CD4-positive, alpha-beta T cell (primary cell): ENCODE measurements around the gene EXD3. TPM values are rescaled to one million over a fixed set of nuclear protein-coding genes. Genes with fewer than 3 reads are reported as not detected.
A peak's percentile ranks its signal among the peaks of the same experiment; 100 is the strongest.
"Not testable (repeated sequence)": the region's sequence is repeated elsewhere in the genome, so short reads cannot be mapped to it uniquely, and the experiment has no call there.

Source experiments
- ATAC-seq: fragments of 200-7000 bp; cut with Tn5 transposase; one replicate; pipeline ENCODE4 v1.10.0; 2022; ENCODE audit warnings: mild to moderate bottlenecking; ENCODE audit not compliant: poor library complexity
- CTCF ChIA-PET: fragments of 350-600 bp; sonication (Branson Sonifier 250); formaldehyde crosslinking; loops from one replicate; lab custom pipeline; 2021; ENCODE audit warnings: antibody characterized with exemption, inconsistent platforms; lab: Charles Lee
- POLR2A ChIA-PET: fragments of 350-600 bp; sonication (Branson Sonifier 250); formaldehyde crosslinking; loops from one replicate; lab custom pipeline; 2021; ENCODE audit warnings: antibody characterized with exemption, inconsistent platforms; lab: Charles Lee
- DNase-seq, 14 experiments: peaks; one replicate each; pipeline ENCODE4 v3.0.0-alpha.2; 2013 to 2020; ENCODE audit warnings: mixed read lengths in 2 of 14
- H3K27ac ChIP-seq, 2 donors: one replicate each; pipeline versions ENCODE4 v1.5.1 to v1.7.0; 2013; ENCODE audit warnings: low read length in 2 of 2, low read depth in 1 of 2, mild to moderate bottlenecking in 1 of 2
- H3K27me3 ChIP-seq, 2 experiments: 1 replicate in 1 of 2; 2 replicates in 1 of 2; pipeline versions ENCODE4 v1.6.1 to v1.7.0; 2013; ENCODE audit warnings: low read length in 2 of 2, control low read depth in 1 of 2, mild to moderate bottlenecking in 1 of 2, moderate library complexity in 1 of 2; ENCODE audit not compliant: insufficient read depth in 2 of 2, control insufficient read depth in 1 of 2
- H3K36me3 ChIP-seq: one replicate; pipeline ENCODE4 v1.6.1; 2013; ENCODE audit warnings: low read length, control low read depth; ENCODE audit not compliant: insufficient read depth
- H3K4me1 ChIP-seq: one replicate; pipeline ENCODE4 v1.6.1; 2013; ENCODE audit warnings: low read length, control low read depth; ENCODE audit not compliant: insufficient read depth
- H3K4me3 ChIP-seq: one replicate; pipeline ENCODE4 v1.5.1; 2013; ENCODE audit warnings: mild to moderate bottlenecking, low read length, moderate library complexity
- H3K9me3 ChIP-seq, 2 experiments: 1 replicate in 1 of 2; 2 replicates in 1 of 2; pipeline versions ENCODE4 v1.6.1 to v1.7.0; 2013; ENCODE audit warnings: low read length in 2 of 2, mild to moderate bottlenecking in 2 of 2, control low read depth in 1 of 2, moderate library complexity in 1 of 2; ENCODE audit not compliant: control insufficient read depth in 1 of 2, insufficient read depth in 1 of 2
- H3K27ac Mint-ChIP-seq: one replicate; pipeline ENCODE4 v1.8.0; 2020; ENCODE audit warnings: mixed read lengths
- H3K27me3 Mint-ChIP-seq: one replicate; pipeline ENCODE4 v1.8.0; 2021; ENCODE audit warnings: mixed read lengths
- H3K36me3 Mint-ChIP-seq: one replicate; pipeline ENCODE4 v1.8.0; 2021; ENCODE audit warnings: low read depth, mixed read lengths
- H3K4me1 Mint-ChIP-seq: one replicate; pipeline ENCODE4 v1.8.0; 2021; ENCODE audit warnings: low read depth, mixed read lengths
- H3K4me3 Mint-ChIP-seq: one replicate; pipeline ENCODE4 v1.8.0; 2020; ENCODE audit warnings: mild to moderate bottlenecking, mixed read lengths
- H3K9me3 Mint-ChIP-seq: one replicate; pipeline ENCODE4 v1.8.0; 2020; ENCODE audit warnings: mixed read lengths
- CTCF ChIP-seq: fragments of 200-600 bp; IDR thresholded peaks from one replicate; pipeline ENCODE4 v1.8.0; 2022; ENCODE audit warnings: antibody characterized with exemption, mild to moderate bottlenecking
- intact Hi-C, 2 experiments: fragments of 100-400 bp; cut with DNase I in 1 of 2; cut with micrococcal nuclease in 1 of 2; formaldehyde crosslinking; loops; one replicate each; pipeline versions ENCODE4 v1.15.1 to v1.9.0; 2023 to 2025; cut with DNase I, micrococcal nuclease
- total RNA-seq, 174 experiments: library from RNA in 2 of 174; stranded (reverse) in 2 of 174; gene quantifications; one replicate each; pipeline ENCODE4 v1.2.3 and lab custom pipeline; 2021 to 2026

EXD3 gene
- total RNA-seq, 2 experiments from 2014 or later, result 14.9 to 16.9 TPM

- H3K4me3 Mint-ChIP-seq, result no peak overlapping the region
- H3K4me3 ChIP-seq, result no peak overlapping the region
- ChIA-PET POLR2A (no interaction called here), CTCF (no interaction called here)
- no peaks in the 10 kb centered on the region for H3K36me3 ChIP-seq
- H3K27me3 ChIP-seq, result peaks cover 3% of the 10 kb centered on the region in 2 experiments
- no peak for TF ChIP-seq CTCF
- H3K4me1 Mint-ChIP-seq, result peaks cover under 1% of the 10 kb centered on the region
- DNase-seq, result no peak
- no peak overlapping the region for H3K27ac ChIP-seq
- H3K27ac Mint-ChIP-seq, result no peak overlapping the region
- no peak for ATAC-seq
- intact Hi-C loops, result no loop called here
- no peaks in the 10 kb centered on the region for H3K4me1 ChIP-seq
- peaks cover 0 to 21% of the 10 kb centered on the region in 2 experiments for H3K9me3 ChIP-seq
- peaks cover 12% of the 10 kb centered on the region for H3K27me3 Mint-ChIP-seq
- H3K9me3 Mint-ChIP-seq, result peaks cover 3% of the 10 kb centered on the region
- H3K36me3 Mint-ChIP-seq, result peaks cover 5% of the 10 kb centered on the region
These were observed 91.0 kb downstream of the EXD3 start for GRCh38 chr9:137331929-137332328.

GRCh38 chr9:137330689-137331088 lies 92.3 kb downstream of the EXD3 start:
- ATAC-seq, result no peak
- no peak for TF ChIP-seq CTCF
- ChIA-PET POLR2A (no interaction called here), CTCF (no interaction called here)
- no peak for DNase-seq
- H3K27me3 Mint-ChIP-seq, result peaks cover 25% of the 10 kb centered on the region
- Histone ChIP-seq H3K27me3 (peaks cover 5 to 8% of the 10 kb centered on the region in 2 experiments), H3K36me3 (no peaks in the 10 kb centered on the region), H3K27ac (no peak overlapping the region), H3K9me3 (peaks cover 0 to 19% of the 10 kb centered on the region in 2 experiments), H3K4me1 (peaks cover 3% of the 10 kb centered on the region), H3K4me3 (no peak overlapping the region)
- peaks cover 3% of the 10 kb centered on the region for H3K9me3 Mint-ChIP-seq
- H3K4me1 Mint-ChIP-seq, result peaks cover 8% of the 10 kb centered on the region
- H3K36me3 Mint-ChIP-seq, result peaks cover 5% of the 10 kb centered on the region
- intact Hi-C loops, result no loop called here
- H3K27ac Mint-ChIP-seq, result no peak overlapping the region
- no peak overlapping the region for H3K4me3 Mint-ChIP-seq

DNA sequence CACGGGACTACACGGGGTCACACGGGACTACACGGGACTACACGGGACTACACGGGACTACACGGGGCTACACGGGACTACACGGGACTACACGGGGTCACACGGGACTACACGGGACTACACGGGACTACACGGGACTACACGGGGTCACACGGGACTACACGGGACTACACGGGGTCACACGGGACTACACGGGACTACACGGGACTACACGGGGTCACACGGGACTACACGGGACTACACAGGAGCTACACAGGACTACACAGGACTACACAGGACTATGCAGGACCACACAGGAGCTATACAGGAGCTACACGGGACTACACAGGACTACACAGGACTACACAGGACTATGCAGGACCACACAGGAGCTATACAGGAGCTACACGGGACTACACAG lies 93.4 kb downstream of the EXD3 start:
- Histone ChIP-seq H3K9me3 (peaks cover 0 to 15% of the 10 kb centered on the region in 2 experiments), H3K27me3 (peaks cover 8 to 10% of the 10 kb centered on the region in 2 experiments)
- H3K36me3 Mint-ChIP-seq, POLR2A ChIA-PET, H3K27ac Mint-ChIP-seq, H3K4me1 ChIP-seq, intact Hi-C loops, CTCF ChIA-PET, H3K9me3 Mint-ChIP-seq, H3K27ac ChIP-seq, H3K4me3 ChIP-seq, H3K36me3 ChIP-seq, H3K4me1 Mint-ChIP-seq, DNase-seq, ATAC-seq, H3K4me3 Mint-ChIP-seq: not testable (repeated sequence)
- H3K27me3 Mint-ChIP-seq, result peaks cover 33% of the 10 kb centered on the region

DNA sequence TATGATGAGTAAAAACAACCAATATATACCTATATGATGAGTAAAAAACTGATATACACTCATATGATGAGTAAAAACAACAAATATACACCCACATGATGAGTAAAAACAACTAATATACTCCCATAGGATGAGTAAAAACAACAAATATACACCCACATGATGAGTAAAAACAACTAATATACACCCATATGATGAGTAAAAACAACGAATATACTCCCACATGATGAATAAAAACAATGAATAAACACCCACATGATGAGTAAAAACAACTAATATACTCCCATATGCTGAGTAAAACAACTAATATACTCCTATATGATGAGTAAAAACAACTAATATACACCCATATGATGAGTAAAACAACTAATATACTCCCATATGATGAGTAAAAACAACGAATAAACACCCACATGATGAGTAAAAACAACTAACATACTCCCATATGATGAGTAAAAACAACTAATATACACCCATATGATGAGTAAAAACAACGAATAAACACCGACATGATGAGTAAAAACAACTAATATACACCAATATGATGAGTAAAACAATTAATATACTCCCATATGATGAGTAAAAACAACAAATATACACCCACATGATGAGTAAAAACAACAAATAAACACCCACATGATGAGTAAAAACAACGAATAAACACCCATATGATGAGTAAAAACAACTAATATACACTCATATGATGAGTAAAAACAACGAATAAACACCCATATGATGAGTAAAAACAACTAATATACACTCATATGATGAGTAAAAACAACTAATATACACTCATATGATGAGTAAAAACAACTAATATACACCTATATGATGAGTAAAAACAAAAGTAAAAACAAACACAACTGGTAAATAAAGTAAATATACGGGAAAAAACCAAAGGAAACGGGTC lies 95.1 kb downstream of the EXD3 start:
- H3K36me3 Mint-ChIP-seq, CTCF ChIA-PET, H3K9me3 Mint-ChIP-seq, H3K36me3 ChIP-seq, H3K4me1 ChIP-seq, H3K4me1 Mint-ChIP-seq, H3K4me3 ChIP-seq, intact Hi-C loops, H3K4me3 Mint-ChIP-seq, ATAC-seq, H3K27ac ChIP-seq: not testable (repeated sequence)
- peak in 2 of 14 experiments; percentile 31 to 36 for DNase-seq
- Histone ChIP-seq H3K27me3 (peaks cover 8 to 12% of the 10 kb centered on the region in 2 experiments), H3K9me3 (peaks cover 0 to 15% of the 10 kb centered on the region in 2 experiments)
- H3K27me3 Mint-ChIP-seq, result peaks cover 37% of the 10 kb centered on the region
- peak overlapping the region; percentile 20 for H3K27ac Mint-ChIP-seq
- POLR2A ChIA-PET, result interaction anchor here (0.7 kb wide), 1 partner anchor 60 kb away, joined by 4 read pairs; no protein-coding TSS in a partner anchor
